Adrenal gland (tissue), 5 donors: ENCODE results near the gene ACTL10.

Source experiments
- CTCF ChIP-seq, 6 experiments: fragments of 450-650 bp in 4 of 6; fragments of 200-600 bp in 2 of 6; sonication (generic) in 1 of 6; IDR thresholded peaks; 1 replicate in 5 of 6; 2 replicates in 1 of 6; pipeline versions ENCODE4 v1.5.1 to v1.8.0; 2016 to 2021; ENCODE audit warnings: antibody characterized with exemption in 6 of 6, mild to moderate bottlenecking in 2 of 6, moderate library complexity in 1 of 6
- POLR2A ChIP-seq, 2 donors: fragments of 450-650 bp; IDR thresholded peaks; one replicate each; pipeline ENCODE4 v1.6.1; 2017; ENCODE audit warnings: antibody characterized with exemption in 2 of 2, mild to moderate bottlenecking in 2 of 2, moderate library complexity in 1 of 2
- donor health status: DM: no; HTN: no; CAD: no.

GRCh38 chr20:33696448-33696847 is 29.7 kb downstream of the ACTL10 start:
- no peak for TF ChIP-seq CTCF (IDR thresholded peaks at IDR 0.05)
- TF ChIP-seq POLR2A (IDR thresholded peaks at IDR 0.05), result no peak
